Measurements from ENCODE around the gene SLFN14.
"Not testable (repeated sequence)": the region's sequence is repeated elsewhere in the genome, so short reads cannot be mapped to it uniquely, and the experiment has no call there.

Gene SLFN14

DNA sequence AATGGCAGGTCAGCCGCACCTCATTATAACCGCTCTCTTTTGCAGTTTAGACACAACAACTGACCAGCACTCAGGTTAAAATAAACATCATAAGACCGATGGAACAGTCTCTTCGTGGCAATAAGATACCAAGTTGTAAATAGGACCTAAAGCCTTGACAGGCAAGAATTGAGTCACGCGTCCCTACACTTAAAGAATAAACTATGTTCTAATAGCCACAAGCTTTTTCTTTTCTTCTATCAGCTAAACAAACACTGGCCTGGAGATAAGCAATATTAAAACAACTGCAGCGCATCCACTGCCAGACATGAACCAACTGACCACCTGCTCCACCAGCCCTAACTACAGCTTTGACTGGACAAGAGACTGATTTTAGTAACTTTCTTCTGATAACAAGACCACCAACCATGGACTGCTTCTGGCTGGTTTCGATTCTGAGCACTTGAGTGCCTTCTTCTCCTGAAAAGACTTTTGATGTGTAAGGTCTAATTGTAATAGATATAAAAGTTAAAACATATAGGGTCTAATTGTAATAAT is 40.6 kb downstream of the SLFN14 start:
- no peak for DNase-seq

GRCh38 chr17:35519439-35519838 is 41.2 kb downstream of the SLFN14 start:
- DNase-seq: no peak

GRCh38 chr17:35518431-35518830 is 42.2 kb downstream of the SLFN14 start:
- DNase-seq: not testable (repeated sequence)

GRCh38 chr17:35515027-35515426 is 45.6 kb downstream of the SLFN14 start:
- DNase-seq: no peak

DNA sequence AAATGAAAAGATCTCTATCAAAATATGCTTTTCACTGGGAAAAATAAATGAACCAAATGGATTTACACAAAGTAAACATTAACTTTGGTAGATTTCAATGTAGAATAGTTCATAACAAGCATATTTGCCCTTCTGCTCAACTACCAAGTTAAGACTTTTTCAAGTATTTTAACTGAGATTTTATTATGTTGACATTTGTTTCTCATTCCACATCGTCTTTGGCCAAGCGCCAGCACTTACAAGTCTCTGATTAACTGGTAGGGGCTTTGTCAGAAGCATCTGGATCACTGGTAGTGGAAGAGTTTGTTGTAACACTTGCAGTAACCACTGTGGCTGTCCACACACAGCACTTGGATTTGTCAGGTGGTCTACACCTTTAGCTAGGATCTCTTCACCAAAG is 46.1 kb downstream of the SLFN14 start:
- DNase-seq: no peak
